ENCODE measurements around the gene SPATA31C2.

Gene SPATA31C2

GRCh38 chr9:88085476-88085875 is 52.8 kb downstream of the SPATA31C2 start:
- no peak overlapping the region for H3K4me3 ChIP-seq (ENCODE audit: low read depth, low read length)

GRCh38 chr9:88084357-88085183 is 53.7 kb downstream of the SPATA31C2 start:
- no peak for TF ChIP-seq CTCF (IDR thresholded peaks at IDR 0.05; ENCODE audit: low read depth, low read length)
- no peak overlapping the region for H3K4me3 ChIP-seq (ENCODE audit: low read depth, low read length)

More at GRCh38 chr9:88085476-88085875, 52.8 kb downstream of the SPATA31C2 start:
- TF ChIP-seq CTCF (IDR thresholded peaks at IDR 0.05; ENCODE audit: low read depth, low read length), result no peak
